ENCODE measurements around the gene PNPLA6. TPM values are rescaled to one million over a fixed set of nuclear protein-coding genes. Genes with fewer than 3 reads are reported as not detected.

PNPLA6 gene
- total RNA-seq, 1 donor from 2014 or later: 40.8 TPM

DNA sequence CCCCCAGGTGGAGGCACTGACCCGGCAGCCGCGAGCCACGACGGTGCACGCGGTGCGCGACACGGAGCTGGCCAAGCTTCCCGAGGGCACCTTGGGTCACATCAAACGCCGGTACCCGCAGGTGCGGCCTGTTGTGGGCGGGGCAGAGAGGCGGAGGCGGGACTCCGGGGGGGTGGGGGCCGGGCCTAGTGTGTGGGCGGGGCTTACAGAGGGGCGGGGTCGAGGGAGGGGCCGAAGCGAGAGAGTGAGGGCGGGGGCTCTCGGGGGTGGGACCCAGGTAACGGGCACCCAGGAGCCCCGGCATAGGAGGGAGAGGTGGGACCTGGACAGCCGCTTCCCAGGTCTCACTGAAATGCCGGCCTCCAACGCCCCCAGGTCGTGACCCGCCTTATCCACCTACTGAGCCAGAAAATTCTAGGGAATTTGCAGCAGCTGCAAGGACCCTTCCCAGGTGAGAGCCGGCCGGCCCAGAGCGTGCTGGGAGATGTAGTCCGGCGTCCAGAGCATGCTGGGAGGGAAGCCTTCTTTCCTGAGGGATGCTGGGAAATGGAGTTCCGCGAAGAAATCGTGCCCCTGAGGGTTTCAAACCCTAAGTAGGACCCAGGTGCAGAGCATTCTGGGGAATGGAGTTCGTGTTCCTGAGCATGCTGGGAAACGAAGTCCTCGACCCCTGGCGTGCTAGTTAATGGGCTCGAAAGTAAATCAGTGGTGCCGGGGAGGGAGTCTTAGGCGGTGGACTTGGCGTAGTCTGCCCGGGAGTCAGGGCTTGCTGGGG is 15.7 kb downstream of the PNPLA6 start:
- DNase-seq (ENCODE audit: low read depth) (peak; percentile 54), FAIRE-seq (peak; percentile 58)
- Histone ChIP-seq H3K27me3 (ENCODE audit: control insufficient read depth, insufficient read depth, low read length) (no peaks in the 10 kb centered on the region), H3K36me3 (ENCODE audit: control insufficient read depth, insufficient read depth, low read length) (peaks cover 12% of the 10 kb centered on the region), H3K4me3 (ENCODE audit: low read depth, low read length) (peak overlapping the region; percentile 11)
- TF ChIP-seq, protein P1, sequence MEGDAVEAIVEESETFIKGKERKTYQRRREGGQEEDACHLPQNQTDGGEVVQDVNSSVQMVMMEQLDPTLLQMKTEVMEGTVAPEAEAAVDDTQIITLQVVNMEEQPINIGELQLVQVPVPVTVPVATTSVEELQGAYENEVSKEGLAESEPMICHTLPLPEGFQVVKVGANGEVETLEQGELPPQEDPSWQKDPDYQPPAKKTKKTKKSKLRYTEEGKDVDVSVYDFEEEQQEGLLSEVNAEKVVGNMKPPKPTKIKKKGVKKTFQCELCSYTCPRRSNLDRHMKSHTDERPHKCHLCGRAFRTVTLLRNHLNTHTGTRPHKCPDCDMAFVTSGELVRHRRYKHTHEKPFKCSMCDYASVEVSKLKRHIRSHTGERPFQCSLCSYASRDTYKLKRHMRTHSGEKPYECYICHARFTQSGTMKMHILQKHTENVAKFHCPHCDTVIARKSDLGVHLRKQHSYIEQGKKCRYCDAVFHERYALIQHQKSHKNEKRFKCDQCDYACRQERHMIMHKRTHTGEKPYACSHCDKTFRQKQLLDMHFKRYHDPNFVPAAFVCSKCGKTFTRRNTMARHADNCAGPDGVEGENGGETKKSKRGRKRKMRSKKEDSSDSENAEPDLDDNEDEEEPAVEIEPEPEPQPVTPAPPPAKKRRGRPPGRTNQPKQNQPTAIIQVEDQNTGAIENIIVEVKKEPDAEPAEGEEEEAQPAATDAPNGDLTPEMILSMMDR (IDR thresholded peaks at IDR 0.05; ENCODE audit: insufficient read depth, low read length, severe bottlenecking): no peak

DNA sequence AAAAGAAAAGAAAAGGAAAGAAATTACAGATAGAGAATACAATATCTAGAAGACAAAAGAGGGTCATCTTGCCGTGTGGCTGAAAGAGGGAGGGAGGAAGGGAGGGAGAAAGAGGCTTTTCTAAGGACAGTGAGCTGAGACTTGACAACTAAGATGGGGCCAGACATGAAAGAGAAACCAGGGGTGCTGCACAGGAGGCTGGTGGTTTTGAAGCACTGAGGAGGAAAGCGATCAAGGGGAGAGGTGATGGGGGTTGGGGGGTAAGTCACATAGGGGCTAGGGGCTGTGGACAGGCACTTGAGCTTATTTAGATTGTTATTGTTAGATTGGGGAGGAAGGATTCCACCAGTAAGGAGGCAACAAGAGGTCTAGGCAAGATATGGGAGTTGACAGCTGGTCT is 17.3 kb downstream of the PNPLA6 start:
- no peaks in the 10 kb centered on the region for H3K27me3 ChIP-seq (ENCODE audit: control insufficient read depth, insufficient read depth, low read length)
- no peak overlapping the region for H3K4me3 ChIP-seq (ENCODE audit: low read depth, low read length)
- TF ChIP-seq, protein P1 (IDR thresholded peaks at IDR 0.05; ENCODE audit: insufficient read depth, low read length, severe bottlenecking): no peak
- FAIRE-seq (no peak), DNase-seq (ENCODE audit: low read depth) (no peak)
- peaks cover 23% of the 10 kb centered on the region for H3K36me3 ChIP-seq (ENCODE audit: control insufficient read depth, insufficient read depth, low read length)

DNA sequence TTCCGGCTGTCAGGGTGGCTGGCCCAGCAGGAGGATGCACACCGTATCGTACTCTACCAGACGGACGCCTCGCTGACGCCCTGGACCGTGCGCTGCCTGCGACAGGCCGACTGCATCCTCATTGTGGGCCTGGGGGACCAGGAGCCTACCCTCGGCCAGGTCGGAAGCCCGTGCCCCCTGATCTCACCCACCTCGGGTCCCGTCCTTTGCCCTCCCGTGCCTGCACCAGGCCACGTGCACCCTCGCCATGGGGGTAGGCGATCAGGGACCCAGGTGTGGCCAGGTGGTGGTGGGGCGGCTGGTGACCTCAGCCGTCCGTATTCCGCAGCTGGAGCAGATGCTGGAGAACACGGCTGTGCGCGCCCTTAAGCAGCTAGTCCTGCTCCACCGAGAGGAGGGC is 19.0 kb downstream of the PNPLA6 start:
- H3K27me3 ChIP-seq (ENCODE audit: control insufficient read depth, insufficient read depth, low read length): no peaks in the 10 kb centered on the region
- H3K4me3 ChIP-seq (ENCODE audit: low read depth, low read length): no peak overlapping the region
- DNase-seq (ENCODE audit: low read depth) (no peak), FAIRE-seq (no peak)
- peaks cover 27% of the 10 kb centered on the region for H3K36me3 ChIP-seq (ENCODE audit: control insufficient read depth, insufficient read depth, low read length)
- TF ChIP-seq, protein P1 (IDR thresholded peaks at IDR 0.05; ENCODE audit: insufficient read depth, low read length, severe bottlenecking): no peak

DNA sequence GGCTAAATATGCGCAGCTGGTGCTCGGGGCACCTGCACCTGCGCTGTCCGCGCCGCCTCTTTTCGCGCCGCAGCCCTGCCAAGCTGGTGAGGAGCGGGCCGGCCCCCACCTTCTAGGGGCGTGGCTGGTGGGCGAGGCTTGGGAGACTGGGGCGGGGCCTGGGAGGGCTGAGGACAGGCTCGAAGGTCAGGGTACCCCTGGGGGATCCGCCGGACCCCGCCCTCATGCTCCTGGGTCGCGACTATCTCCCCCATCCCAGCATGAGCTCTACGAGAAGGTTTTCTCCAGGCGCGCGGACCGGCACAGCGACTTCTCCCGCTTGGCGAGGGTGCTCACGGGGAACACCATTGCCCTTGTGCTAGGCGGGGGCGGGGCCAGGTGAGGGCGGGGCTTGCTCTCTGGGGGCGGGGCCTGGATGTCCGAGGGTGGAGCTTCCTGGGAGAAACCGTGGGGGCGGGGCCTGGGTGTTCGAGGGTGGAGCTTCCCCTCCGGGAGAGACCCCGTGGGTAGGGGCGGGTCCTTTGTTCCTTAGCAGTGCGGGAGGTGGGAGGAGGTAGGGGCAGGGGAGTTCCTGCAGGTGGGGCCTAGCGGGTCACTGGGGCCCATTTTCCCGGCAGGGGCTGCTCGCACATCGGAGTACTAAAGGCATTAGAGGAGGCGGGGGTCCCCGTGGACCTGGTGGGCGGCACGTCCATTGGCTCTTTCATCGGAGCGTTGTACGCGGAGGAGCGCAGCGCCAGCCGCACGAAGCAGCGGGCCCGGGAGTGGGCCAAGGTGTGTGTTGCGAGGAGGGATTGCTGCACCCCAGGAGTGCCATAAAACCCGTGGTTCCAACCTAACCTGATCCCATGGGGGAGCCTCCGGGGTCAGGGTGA is 19.7 kb downstream of the PNPLA6 start:
- Histone ChIP-seq H3K4me3 (ENCODE audit: low read depth, low read length) (no peak overlapping the region), H3K36me3 (ENCODE audit: control insufficient read depth, insufficient read depth, low read length) (peaks cover 23% of the 10 kb centered on the region), H3K27me3 (ENCODE audit: control insufficient read depth, insufficient read depth, low read length) (no peaks in the 10 kb centered on the region)
- FAIRE-seq: no peak
- TF ChIP-seq, protein P1 (IDR thresholded peaks at IDR 0.05; ENCODE audit: insufficient read depth, low read length, severe bottlenecking): no peak
- no peak for DNase-seq (ENCODE audit: low read depth)

DNA sequence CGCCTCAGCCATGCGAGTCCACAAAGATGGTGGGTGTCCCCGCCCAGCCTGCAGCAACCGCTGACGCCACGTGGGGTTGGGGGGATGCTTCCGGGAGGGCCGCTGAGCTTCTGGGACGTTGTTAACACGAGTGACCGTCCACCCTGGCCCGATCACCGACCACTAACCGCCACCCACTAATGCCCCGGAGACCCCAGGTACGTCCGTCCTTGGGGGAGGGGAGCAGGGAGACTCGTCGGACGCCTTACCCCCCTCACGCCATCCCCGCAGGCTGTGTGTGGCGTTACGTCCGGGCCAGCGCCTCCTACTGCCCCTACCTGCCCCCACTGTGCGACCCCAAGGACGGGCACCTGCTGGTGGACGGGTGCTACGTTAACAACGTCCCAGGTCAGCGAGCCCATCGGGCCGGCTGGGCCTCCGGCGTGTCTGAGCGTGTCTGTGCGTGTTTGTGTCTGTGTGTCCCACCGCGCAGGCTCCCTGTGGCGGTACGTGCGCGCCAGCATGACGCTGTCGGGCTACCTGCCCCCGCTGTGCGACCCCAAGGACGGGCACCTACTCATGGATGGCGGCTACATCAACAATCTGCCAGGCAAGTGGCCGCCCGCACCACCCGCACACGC is 21.3 kb downstream of the PNPLA6 start:
- FAIRE-seq (no peak), DNase-seq (ENCODE audit: low read depth) (no peak)
- TF ChIP-seq, protein P1 (IDR thresholded peaks at IDR 0.05; ENCODE audit: insufficient read depth, low read length, severe bottlenecking): no peak
- no peak overlapping the region for H3K4me3 ChIP-seq (ENCODE audit: low read depth, low read length)
- H3K27me3 ChIP-seq (ENCODE audit: control insufficient read depth, insufficient read depth, low read length): no peaks in the 10 kb centered on the region
- H3K36me3 ChIP-seq (ENCODE audit: control insufficient read depth, insufficient read depth, low read length): peaks cover 24% of the 10 kb centered on the region
